Suprapubic skin (tissue), 4 donors: ENCODE data around the gene PRRT4. TPM values are rescaled to one million over a fixed set of nuclear protein-coding genes. Genes with fewer than 3 reads are reported as not detected.
A peak's percentile ranks its signal among the peaks of the same experiment; 100 is the strongest.

ENCODE experiments used
- DNase-seq, 2 donors: peaks; one replicate each; pipeline ENCODE4 v3.0.0-alpha.2; 2019; ENCODE audit warnings: low spot score in 2 of 2
- H3K27ac ChIP-seq: fragments of 200-600 bp; sonication (generic); one replicate; pipeline ENCODE4 v1.5.1; 2019
- H3K27me3 ChIP-seq: fragments of 200-600 bp; sonication (generic); one replicate; pipeline ENCODE4 v1.5.1; 2019
- H3K36me3 ChIP-seq: fragments of 200-600 bp; sonication (generic); one replicate; pipeline ENCODE4 v1.5.1; 2019
- H3K4me1 ChIP-seq: fragments of 200-600 bp; sonication (generic); one replicate; pipeline ENCODE4 v1.5.1; 2019
- H3K4me3 ChIP-seq: fragments of 200-600 bp; sonication (generic); one replicate; pipeline ENCODE4 v1.5.1; 2019; ENCODE audit warnings: mild to moderate bottlenecking
- H3K9me3 ChIP-seq: fragments of 200-600 bp; sonication (generic); one replicate; pipeline ENCODE4 v1.5.1; 2019
- EP300 ChIP-seq: sonication (generic); formaldehyde crosslinking; IDR thresholded peaks from one replicate; pipeline ENCODE4 v1.6.1; 2017; ENCODE audit warnings: antibody characterized with exemption
- POLR2A ChIP-seq, 2 donors: fragments of 450-650 bp; IDR thresholded peaks; one replicate each; pipeline ENCODE4 v1.6.1; 2017; ENCODE audit warnings: antibody characterized with exemption in 2 of 2, mild to moderate bottlenecking in 2 of 2, moderate library complexity in 2 of 2
- POLR2AphosphoS5 ChIP-seq, 3 donors: sonication (generic); formaldehyde crosslinking; IDR thresholded peaks; one replicate each; pipeline ENCODE4 v1.6.1; 2017; ENCODE audit warnings: antibody characterized with exemption in 3 of 3
- WGBS: methylation state at CpG from one replicate; pipeline ENCODE4 v1.1.5; 2018; 5-methylcytosine and 5-hydroxymethylcytosine counted together
- total RNA-seq, 4 donors: library from RNA; depleted of rRNA; stranded (reverse); fragments of >200 nt; gene quantifications; one replicate each; pipeline ENCODE4 v1.1.0, GENCODE V29; 2016
- TF ChIP-seq, protein P1 (sequence below), 2 donors: fragments of 200-600 bp in 1 of 2; fragments of 450-650 bp in 1 of 2; sonication (generic) in 1 of 2; IDR thresholded peaks; one replicate each; pipeline ENCODE4 v1.5.1; 2016 to 2019; ENCODE audit warnings: antibody characterized with exemption in 2 of 2, mild to moderate bottlenecking in 1 of 2, moderate library complexity in 1 of 2

PRRT4 gene
- total RNA-seq, 4 donors from 2014 or later: 1.4 to 13.0 (median 6.4) TPM

DNA sequence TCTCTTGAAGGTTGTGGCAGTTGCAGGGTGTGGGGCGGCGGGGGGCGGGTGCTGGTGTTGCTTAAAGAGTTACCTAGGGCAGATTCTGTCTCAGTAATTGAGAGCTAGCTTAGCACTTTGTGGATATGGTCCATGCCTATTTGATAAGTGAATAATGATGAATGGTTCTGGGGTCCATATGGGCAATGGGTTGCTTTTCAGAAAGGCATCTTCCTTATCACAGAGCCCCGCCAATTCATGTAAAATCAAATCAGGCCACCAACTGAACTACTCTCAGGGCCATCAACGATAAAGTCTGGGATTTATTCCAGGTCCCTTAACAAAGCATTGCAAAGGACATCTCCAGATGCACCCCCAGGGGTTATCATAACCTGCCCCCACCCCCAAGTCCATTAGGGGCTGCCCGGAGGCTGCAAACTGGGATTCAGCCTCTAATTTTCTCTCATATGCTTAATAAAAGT lies 1.8 kb upstream of the PRRT4 start:
- DNase-seq: peak in 1 of 2 donors; percentile 32
- TF ChIP-seq, protein P1, sequence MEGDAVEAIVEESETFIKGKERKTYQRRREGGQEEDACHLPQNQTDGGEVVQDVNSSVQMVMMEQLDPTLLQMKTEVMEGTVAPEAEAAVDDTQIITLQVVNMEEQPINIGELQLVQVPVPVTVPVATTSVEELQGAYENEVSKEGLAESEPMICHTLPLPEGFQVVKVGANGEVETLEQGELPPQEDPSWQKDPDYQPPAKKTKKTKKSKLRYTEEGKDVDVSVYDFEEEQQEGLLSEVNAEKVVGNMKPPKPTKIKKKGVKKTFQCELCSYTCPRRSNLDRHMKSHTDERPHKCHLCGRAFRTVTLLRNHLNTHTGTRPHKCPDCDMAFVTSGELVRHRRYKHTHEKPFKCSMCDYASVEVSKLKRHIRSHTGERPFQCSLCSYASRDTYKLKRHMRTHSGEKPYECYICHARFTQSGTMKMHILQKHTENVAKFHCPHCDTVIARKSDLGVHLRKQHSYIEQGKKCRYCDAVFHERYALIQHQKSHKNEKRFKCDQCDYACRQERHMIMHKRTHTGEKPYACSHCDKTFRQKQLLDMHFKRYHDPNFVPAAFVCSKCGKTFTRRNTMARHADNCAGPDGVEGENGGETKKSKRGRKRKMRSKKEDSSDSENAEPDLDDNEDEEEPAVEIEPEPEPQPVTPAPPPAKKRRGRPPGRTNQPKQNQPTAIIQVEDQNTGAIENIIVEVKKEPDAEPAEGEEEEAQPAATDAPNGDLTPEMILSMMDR (IDR thresholded peaks at IDR 0.05): no peak
- no peak for TF ChIP-seq POLR2A (IDR thresholded peaks at IDR 0.05)
- TF ChIP-seq EP300: no peak
- TF ChIP-seq POLR2AphosphoS5 (IDR thresholded peaks at IDR 0.05): no peak
- Histone ChIP-seq H3K4me1 (peaks cover 18% of the 10 kb centered on the region), H3K27me3 (peaks cover 23% of the 10 kb centered on the region), H3K4me3 (no peak overlapping the region), H3K9me3 (no peaks in the 10 kb centered on the region), H3K27ac (no peak overlapping the region), H3K36me3 (no peaks in the 10 kb centered on the region)
- WGBS: 84% methylated on average over 6 of the region's 6 CpGs

DNA sequence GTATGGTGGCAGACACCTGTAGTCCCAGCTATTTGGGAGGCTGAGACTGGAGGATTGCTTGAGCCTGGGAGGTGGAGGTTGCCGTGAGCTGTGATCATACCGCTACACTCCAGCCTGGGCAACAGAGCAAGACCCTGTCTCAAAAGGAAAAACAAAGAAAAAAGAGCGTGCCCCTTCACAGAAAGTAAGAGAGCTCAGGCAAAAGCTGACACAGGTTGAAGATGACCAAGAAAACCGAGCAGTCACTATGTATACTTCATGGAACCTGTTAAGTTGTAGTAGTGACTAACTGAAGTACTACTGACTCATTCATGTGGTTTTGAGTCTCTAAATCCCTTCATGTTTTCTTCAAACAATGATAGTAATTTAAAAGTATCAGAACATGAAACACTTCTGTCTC lies 1.2 kb upstream of the PRRT4 start:
- TF ChIP-seq EP300 (no peak), POLR2A (IDR thresholded peaks at IDR 0.05) (no peak)
- TF ChIP-seq, protein P1 (IDR thresholded peaks at IDR 0.05): no peak
- Histone ChIP-seq H3K9me3 (no peaks in the 10 kb centered on the region), H3K4me1 (peaks cover 18% of the 10 kb centered on the region), H3K36me3 (no peaks in the 10 kb centered on the region), H3K27me3 (peaks cover 23% of the 10 kb centered on the region), H3K27ac (no peak overlapping the region), H3K4me3 (no peak overlapping the region)
- 84% methylated on average over 4 of the region's 4 CpGs for WGBS
- DNase-seq: no peak

DNA sequence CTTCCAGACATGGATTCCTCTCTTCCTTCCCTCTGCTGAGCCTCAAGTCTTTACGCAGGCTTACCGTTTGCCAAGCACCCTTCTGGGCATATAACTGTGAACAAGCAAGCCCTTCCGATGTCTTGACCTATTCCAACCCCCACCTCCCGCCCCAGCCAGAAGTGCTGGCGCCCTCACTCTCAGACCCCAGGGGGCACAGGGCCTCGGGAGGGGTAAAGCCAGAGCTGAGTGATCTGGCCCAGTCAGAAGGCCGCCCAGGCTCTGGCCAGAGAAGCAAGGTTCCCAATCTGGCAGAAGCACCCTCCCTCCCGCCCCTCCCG lies 1.2 kb downstream of the PRRT4 start:
- TF ChIP-seq, protein P1 (IDR thresholded peaks at IDR 0.05): no peak
- no peak for TF ChIP-seq EP300
- no peak for TF ChIP-seq POLR2A (IDR thresholded peaks at IDR 0.05)
- no peak for TF ChIP-seq POLR2AphosphoS5 (IDR thresholded peaks at IDR 0.05)
- 28% methylated on average over 5 of the region's 9 CpGs for WGBS
- no peaks in the 10 kb centered on the region for H3K36me3 ChIP-seq
- no peak for DNase-seq
- H3K27me3 ChIP-seq: peaks cover 18% of the 10 kb centered on the region
- peak overlapping the region; percentile 66 for H3K4me3 ChIP-seq
- no peaks in the 10 kb centered on the region for H3K9me3 ChIP-seq
- H3K27ac ChIP-seq: no peak overlapping the region
- peaks cover 18% of the 10 kb centered on the region for H3K4me1 ChIP-seq

DNA sequence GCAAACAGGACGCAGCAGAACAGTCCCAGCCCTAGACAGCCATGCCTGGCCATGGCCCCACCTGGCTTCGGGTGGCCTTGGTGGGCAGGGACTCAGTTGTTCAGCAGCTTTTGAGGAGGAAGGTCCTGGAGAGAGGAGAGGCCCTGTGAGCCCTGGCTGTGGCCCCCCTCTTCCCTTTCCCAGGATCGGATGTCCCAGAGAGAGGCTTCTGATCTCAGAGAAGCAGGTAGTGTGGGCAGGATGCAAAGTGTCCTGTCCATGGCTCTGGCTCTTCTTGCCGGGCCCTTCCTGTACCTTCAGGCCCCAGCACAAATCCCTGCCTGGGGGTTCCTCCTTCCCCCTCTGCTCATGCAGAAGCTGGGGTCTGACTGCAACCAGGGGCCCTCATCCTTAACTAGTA lies 1.6 kb downstream of the PRRT4 start:
- DNase-seq: no peak
- no peak overlapping the region for H3K27ac ChIP-seq
- WGBS: 81% methylated on average over 4 of the region's 4 CpGs

DNA sequence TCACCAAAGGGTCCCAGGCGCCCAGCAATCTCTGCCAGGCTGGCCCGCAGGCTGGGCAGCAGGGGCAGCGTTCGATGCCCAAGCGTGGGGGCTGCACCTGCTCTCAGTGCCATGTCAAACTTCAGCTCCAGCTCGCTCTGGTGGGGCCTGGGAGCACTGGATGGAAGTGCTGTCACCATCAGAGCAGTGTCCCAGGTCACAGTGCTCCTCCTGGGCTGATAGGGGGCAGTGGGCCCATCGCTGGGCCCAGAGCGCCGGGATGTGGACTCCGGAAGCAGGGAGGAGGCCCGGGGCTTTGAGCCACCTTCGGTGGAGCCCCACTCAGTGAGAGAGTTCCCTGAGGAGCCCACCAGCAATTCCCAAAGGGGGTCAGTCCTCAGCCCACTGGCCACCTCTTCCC lies 2.2 kb downstream of the PRRT4 start:
- peaks cover 18% of the 10 kb centered on the region for H3K4me1 ChIP-seq
- no peak for TF ChIP-seq EP300
- no peak for TF ChIP-seq POLR2A (IDR thresholded peaks at IDR 0.05)
- TF ChIP-seq, protein P1 (IDR thresholded peaks at IDR 0.05): no peak
- TF ChIP-seq POLR2AphosphoS5 (IDR thresholded peaks at IDR 0.05): no peak
- H3K36me3 ChIP-seq: no peaks in the 10 kb centered on the region
- no peak overlapping the region for H3K4me3 ChIP-seq
- H3K27ac ChIP-seq: no peak overlapping the region
- no peaks in the 10 kb centered on the region for H3K9me3 ChIP-seq
- peaks cover 14% of the 10 kb centered on the region for H3K27me3 ChIP-seq
- WGBS: 98% methylated on average over 9 of the region's 12 CpGs
- no peak for DNase-seq

More for the DNA sequence above, 1.6 kb downstream of the PRRT4 start:
- TF ChIP-seq POLR2AphosphoS5 (IDR thresholded peaks at IDR 0.05) (no peak), EP300 (no peak), POLR2A (IDR thresholded peaks at IDR 0.05) (no peak)
- TF ChIP-seq, protein P1 (IDR thresholded peaks at IDR 0.05): no peak
- Histone ChIP-seq H3K36me3 (no peaks in the 10 kb centered on the region), H3K9me3 (no peaks in the 10 kb centered on the region), H3K4me3 (no peak overlapping the region), H3K4me1 (peaks cover 18% of the 10 kb centered on the region), H3K27me3 (peaks cover 18% of the 10 kb centered on the region)
